Peyer's patch (tissue), 4 donors: ENCODE measurements around the gene GMCL1.
"Not testable (repeated sequence)": the region's sequence is repeated elsewhere in the genome, so short reads cannot be mapped to it uniquely, and the experiment has no call there.

ENCODE experiments used
- POLR2A ChIP-seq, 2 donors: fragments of 450-650 bp; IDR thresholded peaks; one replicate each; pipeline ENCODE4 v1.5.1; 2017; ENCODE audit warnings: antibody characterized with exemption in 2 of 2, mild to moderate bottlenecking in 2 of 2, moderate library complexity in 2 of 2
- TF ChIP-seq, protein P1 (sequence below), 6 experiments: fragments of 450-650 bp in 4 of 6; fragments of 200-600 bp in 2 of 6; sonication (generic) in 1 of 6; IDR thresholded peaks; one replicate each; pipeline ENCODE4 v1.5.1; 2017 to 2019; ENCODE audit warnings: antibody characterized with exemption in 6 of 6, mild to moderate bottlenecking in 3 of 6, moderate library complexity in 1 of 6

GRCh38 chr2:69830906-69831241, 1.4 kb downstream of the GMCL1 start:
- TF ChIP-seq, protein P1, sequence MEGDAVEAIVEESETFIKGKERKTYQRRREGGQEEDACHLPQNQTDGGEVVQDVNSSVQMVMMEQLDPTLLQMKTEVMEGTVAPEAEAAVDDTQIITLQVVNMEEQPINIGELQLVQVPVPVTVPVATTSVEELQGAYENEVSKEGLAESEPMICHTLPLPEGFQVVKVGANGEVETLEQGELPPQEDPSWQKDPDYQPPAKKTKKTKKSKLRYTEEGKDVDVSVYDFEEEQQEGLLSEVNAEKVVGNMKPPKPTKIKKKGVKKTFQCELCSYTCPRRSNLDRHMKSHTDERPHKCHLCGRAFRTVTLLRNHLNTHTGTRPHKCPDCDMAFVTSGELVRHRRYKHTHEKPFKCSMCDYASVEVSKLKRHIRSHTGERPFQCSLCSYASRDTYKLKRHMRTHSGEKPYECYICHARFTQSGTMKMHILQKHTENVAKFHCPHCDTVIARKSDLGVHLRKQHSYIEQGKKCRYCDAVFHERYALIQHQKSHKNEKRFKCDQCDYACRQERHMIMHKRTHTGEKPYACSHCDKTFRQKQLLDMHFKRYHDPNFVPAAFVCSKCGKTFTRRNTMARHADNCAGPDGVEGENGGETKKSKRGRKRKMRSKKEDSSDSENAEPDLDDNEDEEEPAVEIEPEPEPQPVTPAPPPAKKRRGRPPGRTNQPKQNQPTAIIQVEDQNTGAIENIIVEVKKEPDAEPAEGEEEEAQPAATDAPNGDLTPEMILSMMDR (IDR thresholded peaks at IDR 0.05) = not testable (repeated sequence)
- TF ChIP-seq POLR2A (IDR thresholded peaks at IDR 0.05) = not testable (repeated sequence)
